ENCODE measurements around the gene WFDC1.

WFDC1 gene

GRCh38 chr16:84347161-84347560 is 52.5 kb downstream of the WFDC1 start:
- Histone ChIP-seq H3K4me1 (ENCODE audit: low read length) (no peaks in the 10 kb centered on the region), H3K27me3 (ENCODE audit: low read depth, low read length) (peaks cover 19% of the 10 kb centered on the region)

GRCh38 chr16:84348386-84348888 is 53.8 kb downstream of the WFDC1 start:
- H3K36me3 ChIP-seq (replicated peaks; ENCODE audit: low read depth, low read length), result no peaks in the 10 kb centered on the region
- H4K20me1 ChIP-seq (ENCODE audit: insufficient read depth, low read length), result no peaks in the 10 kb centered on the region
- no peak for TF ChIP-seq EZH2phosphoT487 (IDR thresholded peaks at IDR 0.05; ENCODE audit: low read depth)
- no peak for TF ChIP-seq CTCF (IDR thresholded peaks at IDR 0.05; ENCODE audit: low read depth, low read length)
- H2AFZ ChIP-seq (ENCODE audit: low read depth, low read length), result no peak overlapping the region
- H3K4me1 ChIP-seq (ENCODE audit: low read length), result no peaks in the 10 kb centered on the region
- H3K4me2 ChIP-seq (ENCODE audit: low read length), result no peak overlapping the region
- H3K9ac ChIP-seq (ENCODE audit: low read length), result no peak overlapping the region
- no peak overlapping the region for H3K4me3 ChIP-seq (ENCODE audit: low read length)
- no peaks in the 10 kb centered on the region for H3K79me2 ChIP-seq (ENCODE audit: low read length)
- no peaks in the 10 kb centered on the region for H3K9me3 ChIP-seq (ENCODE audit: insufficient read depth, low read length)
- no peak overlapping the region for H3K27ac ChIP-seq (ENCODE audit: low read length)
- peaks cover 19% of the 10 kb centered on the region for H3K27me3 ChIP-seq (ENCODE audit: low read depth, low read length)

More at GRCh38 chr16:84347161-84347560, 52.5 kb downstream of the WFDC1 start:
- no peak overlapping the region for H3K9ac ChIP-seq (ENCODE audit: low read length)
- H2AFZ ChIP-seq (ENCODE audit: low read depth, low read length), result no peak overlapping the region
- no peak overlapping the region for H3K27ac ChIP-seq (ENCODE audit: low read length)
- no peak for TF ChIP-seq CTCF (IDR thresholded peaks at IDR 0.05; ENCODE audit: low read depth, low read length)
- no peak for TF ChIP-seq EZH2phosphoT487 (IDR thresholded peaks at IDR 0.05; ENCODE audit: low read depth)
- no peak overlapping the region for H3K4me2 ChIP-seq (ENCODE audit: low read length)
- no peaks in the 10 kb centered on the region for H4K20me1 ChIP-seq (ENCODE audit: insufficient read depth, low read length)
- no peak overlapping the region for H3K4me3 ChIP-seq (ENCODE audit: low read length)
- no peaks in the 10 kb centered on the region for H3K9me3 ChIP-seq (ENCODE audit: insufficient read depth, low read length)
- no peaks in the 10 kb centered on the region for H3K79me2 ChIP-seq (ENCODE audit: low read length)
- H3K36me3 ChIP-seq (replicated peaks; ENCODE audit: low read depth, low read length), result no peaks in the 10 kb centered on the region

- no peak overlapping the region for H3K27ac ChIP-seq (ENCODE audit: low read length)
- H3K79me2 ChIP-seq (ENCODE audit: low read length), result no peaks in the 10 kb centered on the region
- H3K27me3 ChIP-seq (ENCODE audit: low read depth, low read length), result peaks cover 13% of the 10 kb centered on the region
- no peaks in the 10 kb centered on the region for H4K20me1 ChIP-seq (ENCODE audit: insufficient read depth, low read length)
- no peaks in the 10 kb centered on the region for H3K9me3 ChIP-seq (ENCODE audit: insufficient read depth, low read length)
- TF ChIP-seq EZH2phosphoT487 (IDR thresholded peaks at IDR 0.05; ENCODE audit: low read depth) (no peak), CTCF (IDR thresholded peaks at IDR 0.05; ENCODE audit: low read depth, low read length) (no peak)
- H3K4me1 ChIP-seq (ENCODE audit: low read length), result no peaks in the 10 kb centered on the region
- no peak overlapping the region for H3K4me2 ChIP-seq (ENCODE audit: low read length)
- no peak overlapping the region for H3K4me3 ChIP-seq (ENCODE audit: low read length)
- H3K36me3 ChIP-seq (replicated peaks; ENCODE audit: low read depth, low read length), result no peaks in the 10 kb centered on the region
- H3K9ac ChIP-seq (ENCODE audit: low read length), result no peak overlapping the region
- H2AFZ ChIP-seq (ENCODE audit: low read depth, low read length), result no peak overlapping the region
Measured at GRCh38 chr16:84349862-84350684, 55.4 kb downstream of the WFDC1 start.

- Histone ChIP-seq H3K27ac (ENCODE audit: low read length) (no peak overlapping the region), H3K27me3 (ENCODE audit: low read depth, low read length) (peaks cover 13% of the 10 kb centered on the region; the same call in 1 of the 2 replicates), H3K4me1 (ENCODE audit: low read length) (no peaks in the 10 kb centered on the region), H2AFZ (ENCODE audit: low read depth, low read length) (no peak overlapping the region), H4K20me1 (ENCODE audit: insufficient read depth, low read length) (no peaks in the 10 kb centered on the region), H3K4me3 (ENCODE audit: low read length) (no peak overlapping the region), H3K9me3 (ENCODE audit: insufficient read depth, low read length) (no peaks in the 10 kb centered on the region), H3K4me2 (ENCODE audit: low read length) (no peak overlapping the region), H3K36me3 (replicated peaks; ENCODE audit: low read depth, low read length) (no peaks in the 10 kb centered on the region), H3K9ac (ENCODE audit: low read length) (no peak overlapping the region), H3K79me2 (ENCODE audit: low read length) (no peaks in the 10 kb centered on the region)
- TF ChIP-seq CTCF (IDR thresholded peaks at IDR 0.05; ENCODE audit: low read depth, low read length), result no peak
- TF ChIP-seq EZH2phosphoT487 (IDR thresholded peaks at IDR 0.05; ENCODE audit: low read depth), result no peak
Measured at GRCh38 chr16:84350685-84351400, 56.2 kb downstream of the WFDC1 start.

Data from OCI-LY3 (cell line).